Breast epithelium (tissue), 4 donors: ENCODE measurements around the gene ASTN2. TPM values are rescaled to one million over a fixed set of nuclear protein-coding genes. Genes with fewer than 3 reads are reported as not detected.

Experiments used
- DNase-seq, 2 donors: peaks; one replicate each; pipeline ENCODE4 v3.0.0-alpha.2; 2019; ENCODE audit warnings: low spot score in 2 of 2
- H3K27ac ChIP-seq, 2 donors: fragments of 200-600 bp; sonication (generic) in 1 of 2; one replicate each; pipeline ENCODE4 v1.5.1; 2016 to 2019; ENCODE audit warnings: mild to moderate bottlenecking in 1 of 2
- H3K27me3 ChIP-seq, 2 donors: fragments of 200-600 bp; sonication (generic) in 1 of 2; one replicate each; pipeline versions ENCODE4 v1.5.1 to v1.6.0; 2017 to 2019; ENCODE audit warnings: control low read depth in 1 of 2, mild to moderate bottlenecking in 1 of 2
- H3K36me3 ChIP-seq: fragments of 200-600 bp; one replicate; pipeline ENCODE4 v1.5.1; 2019
- H3K4me1 ChIP-seq, 2 donors: fragments of 200-600 bp; sonication (generic); one replicate each; pipeline ENCODE4 v1.5.1; 2016 to 2019; ENCODE audit warnings: control low read depth in 1 of 2
- H3K4me3 ChIP-seq, 3 donors: fragments of 200-600 bp; sonication (generic); 1 replicate in 2 of 3; 2 replicates in 1 of 3; pipeline ENCODE4 v1.5.1; 2016 to 2019; ENCODE audit warnings: mild to moderate bottlenecking in 3 of 3, moderate library complexity in 2 of 3
- H3K9me3 ChIP-seq, 2 donors: fragments of 200-600 bp; sonication (generic) in 1 of 2; one replicate each; pipeline ENCODE4 v1.5.1; 2016 to 2019; ENCODE audit warnings: control low read depth in 1 of 2
- POLR2A ChIP-seq: fragments of 450-650 bp; IDR thresholded peaks from one replicate; pipeline ENCODE4 v1.6.1; 2016; ENCODE audit warnings: antibody characterized with exemption, mild to moderate bottlenecking, moderate library complexity
- POLR2AphosphoS5 ChIP-seq, 3 donors: sonication (generic); formaldehyde crosslinking; IDR thresholded peaks; one replicate each; pipeline ENCODE4 v1.6.1; 2017; ENCODE audit warnings: antibody characterized with exemption in 3 of 3
- intact Hi-C: fragments of 100-400 bp; cut with DNase I; formaldehyde crosslinking; loops from one replicate; pipeline ENCODE4 v1.15.1; 2023; ENCODE audit warnings: low total_unique reads
- total RNA-seq, 3 donors: library from RNA; depleted of rRNA; stranded (reverse); fragments of >200 nt; gene quantifications; one replicate each; pipeline ENCODE4 v1.1.0, GENCODE V29; 2016
- TF ChIP-seq, protein P1 (sequence below), 3 donors: fragments of 450-650 bp; IDR thresholded peaks; one replicate each; pipeline ENCODE4 v1.5.1; 2016 to 2017; ENCODE audit warnings: antibody characterized with exemption in 3 of 3, mild to moderate bottlenecking in 3 of 3, moderate library complexity in 3 of 3

The ASTN2 gene
- total RNA-seq, 3 donors from 2014 or later, result 9.1 to 13.8 (median 9.8) TPM

DNA sequence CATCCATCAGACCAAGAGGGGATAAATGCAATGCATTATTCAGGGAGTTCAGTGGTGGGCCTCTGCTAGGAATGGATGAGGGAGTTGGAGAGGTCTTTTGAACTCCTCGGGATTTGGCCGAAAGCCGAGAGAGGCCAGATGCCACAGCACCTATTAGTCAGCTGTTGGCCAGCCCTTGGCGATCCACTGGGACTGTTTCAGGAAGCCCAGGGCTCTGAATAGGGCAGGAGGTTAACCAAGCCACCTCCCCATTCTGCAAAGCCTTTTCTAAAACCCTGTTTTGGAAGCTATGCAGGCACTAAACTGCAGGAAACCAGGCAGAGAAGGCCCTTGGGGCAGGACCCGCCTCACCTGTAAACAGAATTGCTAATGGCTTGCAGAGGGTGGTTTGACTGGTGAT lies 37.8 kb downstream of the ASTN2 start:
- Histone ChIP-seq H3K27ac (no peak overlapping the region), H3K4me1 (no peaks in the 10 kb centered on the region), H3K9me3 (no peaks in the 10 kb centered on the region), H3K36me3 (no peaks in the 10 kb centered on the region), H3K27me3 (no peaks in the 10 kb centered on the region), H3K4me3 (no peak overlapping the region)
- DNase-seq, result no peak
- intact Hi-C loops, result no loop called here
- no peak for TF ChIP-seq POLR2AphosphoS5 (IDR thresholded peaks at IDR 0.05)
- TF ChIP-seq, protein P1, sequence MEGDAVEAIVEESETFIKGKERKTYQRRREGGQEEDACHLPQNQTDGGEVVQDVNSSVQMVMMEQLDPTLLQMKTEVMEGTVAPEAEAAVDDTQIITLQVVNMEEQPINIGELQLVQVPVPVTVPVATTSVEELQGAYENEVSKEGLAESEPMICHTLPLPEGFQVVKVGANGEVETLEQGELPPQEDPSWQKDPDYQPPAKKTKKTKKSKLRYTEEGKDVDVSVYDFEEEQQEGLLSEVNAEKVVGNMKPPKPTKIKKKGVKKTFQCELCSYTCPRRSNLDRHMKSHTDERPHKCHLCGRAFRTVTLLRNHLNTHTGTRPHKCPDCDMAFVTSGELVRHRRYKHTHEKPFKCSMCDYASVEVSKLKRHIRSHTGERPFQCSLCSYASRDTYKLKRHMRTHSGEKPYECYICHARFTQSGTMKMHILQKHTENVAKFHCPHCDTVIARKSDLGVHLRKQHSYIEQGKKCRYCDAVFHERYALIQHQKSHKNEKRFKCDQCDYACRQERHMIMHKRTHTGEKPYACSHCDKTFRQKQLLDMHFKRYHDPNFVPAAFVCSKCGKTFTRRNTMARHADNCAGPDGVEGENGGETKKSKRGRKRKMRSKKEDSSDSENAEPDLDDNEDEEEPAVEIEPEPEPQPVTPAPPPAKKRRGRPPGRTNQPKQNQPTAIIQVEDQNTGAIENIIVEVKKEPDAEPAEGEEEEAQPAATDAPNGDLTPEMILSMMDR (IDR thresholded peaks at IDR 0.05), result no peak

DNA sequence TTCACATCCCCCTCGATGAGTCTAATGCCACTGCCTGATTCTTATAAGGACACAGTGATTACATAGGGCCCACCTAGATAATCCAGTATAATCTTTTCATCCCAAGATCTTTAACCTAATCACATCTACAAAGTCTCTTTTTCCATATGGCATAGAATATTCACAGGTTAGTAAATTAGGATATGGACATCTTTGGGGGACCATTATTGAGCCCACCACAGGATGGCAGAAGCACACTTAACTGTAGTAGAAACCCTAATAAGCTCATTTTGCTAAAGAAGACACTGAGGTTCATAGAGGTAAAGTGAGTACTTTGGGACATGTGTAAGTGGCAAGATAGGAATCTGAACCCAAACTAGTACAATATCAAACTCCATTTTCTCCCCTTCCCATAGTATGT lies 38.9 kb downstream of the ASTN2 start:
- Histone ChIP-seq H3K27me3 (no peaks in the 10 kb centered on the region), H3K36me3 (no peaks in the 10 kb centered on the region)
- intact Hi-C loops, result no loop called here

DNA sequence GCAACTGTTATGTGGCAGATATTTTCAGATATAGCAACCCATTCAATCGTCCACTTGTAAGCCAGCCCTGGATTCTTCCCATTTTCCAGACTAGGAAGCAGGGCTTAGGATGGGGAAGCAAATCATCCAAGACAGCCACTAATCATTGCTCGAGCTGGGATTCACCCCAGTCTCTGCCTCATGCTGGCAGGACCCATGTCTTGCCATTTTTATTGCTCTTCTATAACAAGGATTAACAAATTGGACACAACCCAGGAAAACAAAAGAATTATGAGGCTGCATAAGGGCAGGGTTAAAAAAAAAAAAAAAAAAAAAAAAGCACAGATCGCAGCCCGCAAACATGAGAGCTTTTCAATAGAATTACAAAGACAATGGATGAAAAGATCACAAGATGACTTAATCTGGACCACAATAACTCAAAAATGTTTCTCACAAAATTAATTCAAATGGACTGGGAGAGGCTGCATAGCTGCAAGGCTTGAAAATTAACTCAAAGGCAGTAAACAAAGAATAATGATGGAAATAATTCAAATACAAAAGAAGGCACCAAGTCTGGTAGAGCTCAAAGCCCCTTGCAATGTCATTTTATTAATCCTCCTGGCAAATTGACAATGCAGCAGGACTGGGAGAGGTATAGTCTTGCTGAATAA lies 40.7 kb downstream of the ASTN2 start:
- Histone ChIP-seq H3K27ac (no peak overlapping the region), H3K4me1 (no peaks in the 10 kb centered on the region), H3K36me3 (no peaks in the 10 kb centered on the region), H3K4me3 (no peak overlapping the region), H3K9me3 (no peaks in the 10 kb centered on the region), H3K27me3 (no peaks in the 10 kb centered on the region)
- DNase-seq, result no peak
- TF ChIP-seq POLR2A (no peak), POLR2AphosphoS5 (IDR thresholded peaks at IDR 0.05) (no peak)
- TF ChIP-seq, protein P1 (IDR thresholded peaks at IDR 0.05), result no peak
- intact Hi-C loops, result no loop called here

More for the DNA sequence above, 38.9 kb downstream of the ASTN2 start:
- TF ChIP-seq POLR2A (no peak), POLR2AphosphoS5 (IDR thresholded peaks at IDR 0.05) (no peak)
- H3K4me3 ChIP-seq, result no peak overlapping the region
- H3K4me1 ChIP-seq, result no peaks in the 10 kb centered on the region
- no peak overlapping the region for H3K27ac ChIP-seq
- DNase-seq, result no peak
- H3K9me3 ChIP-seq, result no peaks in the 10 kb centered on the region

DNA sequence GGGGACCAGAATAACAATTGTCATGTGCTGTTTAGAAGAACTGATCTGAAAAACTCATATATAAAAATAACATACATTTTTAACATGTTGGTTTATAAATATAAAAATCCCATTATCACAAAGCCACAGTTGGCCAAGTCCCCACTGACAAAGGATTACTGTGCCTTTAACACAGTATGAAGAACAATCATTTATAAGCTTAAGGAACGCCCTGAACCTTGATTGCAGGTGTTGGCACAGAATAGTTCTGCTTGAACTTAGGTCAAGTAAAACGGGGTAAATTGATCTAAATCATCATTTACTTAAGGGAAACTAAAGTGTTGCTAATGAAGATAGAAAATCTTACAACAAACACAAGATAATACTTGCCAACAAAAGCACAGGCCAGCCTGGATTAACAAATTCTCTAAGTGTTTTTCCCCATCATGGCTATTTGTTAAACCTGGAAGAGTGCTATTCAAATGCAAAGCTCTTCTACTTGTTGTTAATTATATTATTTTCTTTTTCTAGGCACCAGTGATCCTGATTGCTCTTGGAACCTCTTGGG lies 46.1 kb downstream of the ASTN2 start:
- TF ChIP-seq, protein P1 (IDR thresholded peaks at IDR 0.05), result no peak
- TF ChIP-seq POLR2AphosphoS5 (IDR thresholded peaks at IDR 0.05), result no peak
- DNase-seq, result no peak
- Histone ChIP-seq H3K4me1 (no peaks in the 10 kb centered on the region), H3K4me3 (no peak overlapping the region), H3K27me3 (no peaks in the 10 kb centered on the region), H3K27ac (no peak overlapping the region), H3K9me3 (no peaks in the 10 kb centered on the region), H3K36me3 (no peaks in the 10 kb centered on the region)
- intact Hi-C loops, result no loop called here

DNA sequence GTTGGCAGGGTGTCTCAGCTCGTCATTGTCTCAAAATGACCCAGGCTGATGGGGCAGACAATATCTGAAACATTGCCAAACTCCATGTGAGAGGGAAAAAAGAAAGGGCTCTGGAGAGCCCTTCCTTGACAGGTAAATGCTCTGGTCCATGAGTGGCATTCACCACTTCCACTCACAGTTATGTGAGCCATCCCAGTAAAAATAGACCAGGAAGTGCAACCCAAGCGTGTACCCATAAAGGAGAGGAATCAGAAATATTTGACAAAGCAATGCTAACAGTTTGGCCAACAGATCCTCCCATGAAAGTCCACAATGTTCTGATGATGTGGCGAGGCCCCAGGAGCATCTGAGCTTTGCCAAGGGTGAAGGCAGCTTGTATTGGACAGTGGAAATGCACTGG lies 49.4 kb downstream of the ASTN2 start:
- TF ChIP-seq POLR2AphosphoS5 (IDR thresholded peaks at IDR 0.05), result no peak
- Histone ChIP-seq H3K4me1 (no peaks in the 10 kb centered on the region), H3K9me3 (no peaks in the 10 kb centered on the region), H3K36me3 (no peaks in the 10 kb centered on the region), H3K4me3 (no peak overlapping the region), H3K27ac (no peak overlapping the region), H3K27me3 (no peaks in the 10 kb centered on the region)
- DNase-seq, result no peak
- intact Hi-C loops, result no loop called here

DNA sequence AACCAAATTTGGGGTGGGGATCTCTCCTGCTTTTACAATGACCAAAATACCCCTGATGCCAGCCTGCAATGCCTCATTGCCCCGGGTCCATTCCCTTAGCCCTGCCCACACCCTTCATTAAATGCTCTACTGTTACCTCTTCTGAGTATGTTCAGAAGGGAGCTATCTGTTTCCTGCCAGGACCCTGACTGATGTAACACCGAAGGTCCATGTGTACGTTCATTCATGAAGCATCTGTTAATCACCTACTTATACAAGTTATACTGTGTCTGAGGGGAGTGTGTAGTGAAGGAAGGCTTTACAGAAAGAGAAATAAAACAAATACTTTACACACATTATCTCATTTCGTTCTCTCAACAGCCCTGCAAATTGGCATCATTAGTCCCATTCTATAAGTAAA lies 51.9 kb downstream of the ASTN2 start:
- Histone ChIP-seq H3K4me1 (no peaks in the 10 kb centered on the region), H3K27me3 (no peaks in the 10 kb centered on the region), H3K36me3 (no peaks in the 10 kb centered on the region), H3K9me3 (no peaks in the 10 kb centered on the region), H3K27ac (no peak overlapping the region), H3K4me3 (no peak overlapping the region)
- DNase-seq, result no peak
- intact Hi-C loops, result no loop called here
- TF ChIP-seq POLR2A (no peak), POLR2AphosphoS5 (IDR thresholded peaks at IDR 0.05) (no peak)
- TF ChIP-seq, protein P1 (IDR thresholded peaks at IDR 0.05), result no peak
